Measurements from ENCODE around the gene PDIA2. TPM values are rescaled to one million over a fixed set of nuclear protein-coding genes. Genes with fewer than 3 reads are reported as not detected.

The PDIA2 gene
- total and polyA plus RNA-seq, 4 donors = 0.03 to 0.09 TPM; not detected in 2

- H3K27ac ChIP-seq (ENCODE audit: low read depth in 1 of 2, low read length in 2 of 2) = no peak overlapping the region
- H3K4me3 ChIP-seq (ENCODE audit: low read depth in 1 of 3, low read length in 3 of 3) = no peak overlapping the region
- no peak for TF ChIP-seq HNF4A (conservative IDR thresholded peaks at IDR 0.05)
- no peak for TF ChIP-seq MAX (IDR thresholded peaks at IDR 0.05)
- TF ChIP-seq, protein P1, sequence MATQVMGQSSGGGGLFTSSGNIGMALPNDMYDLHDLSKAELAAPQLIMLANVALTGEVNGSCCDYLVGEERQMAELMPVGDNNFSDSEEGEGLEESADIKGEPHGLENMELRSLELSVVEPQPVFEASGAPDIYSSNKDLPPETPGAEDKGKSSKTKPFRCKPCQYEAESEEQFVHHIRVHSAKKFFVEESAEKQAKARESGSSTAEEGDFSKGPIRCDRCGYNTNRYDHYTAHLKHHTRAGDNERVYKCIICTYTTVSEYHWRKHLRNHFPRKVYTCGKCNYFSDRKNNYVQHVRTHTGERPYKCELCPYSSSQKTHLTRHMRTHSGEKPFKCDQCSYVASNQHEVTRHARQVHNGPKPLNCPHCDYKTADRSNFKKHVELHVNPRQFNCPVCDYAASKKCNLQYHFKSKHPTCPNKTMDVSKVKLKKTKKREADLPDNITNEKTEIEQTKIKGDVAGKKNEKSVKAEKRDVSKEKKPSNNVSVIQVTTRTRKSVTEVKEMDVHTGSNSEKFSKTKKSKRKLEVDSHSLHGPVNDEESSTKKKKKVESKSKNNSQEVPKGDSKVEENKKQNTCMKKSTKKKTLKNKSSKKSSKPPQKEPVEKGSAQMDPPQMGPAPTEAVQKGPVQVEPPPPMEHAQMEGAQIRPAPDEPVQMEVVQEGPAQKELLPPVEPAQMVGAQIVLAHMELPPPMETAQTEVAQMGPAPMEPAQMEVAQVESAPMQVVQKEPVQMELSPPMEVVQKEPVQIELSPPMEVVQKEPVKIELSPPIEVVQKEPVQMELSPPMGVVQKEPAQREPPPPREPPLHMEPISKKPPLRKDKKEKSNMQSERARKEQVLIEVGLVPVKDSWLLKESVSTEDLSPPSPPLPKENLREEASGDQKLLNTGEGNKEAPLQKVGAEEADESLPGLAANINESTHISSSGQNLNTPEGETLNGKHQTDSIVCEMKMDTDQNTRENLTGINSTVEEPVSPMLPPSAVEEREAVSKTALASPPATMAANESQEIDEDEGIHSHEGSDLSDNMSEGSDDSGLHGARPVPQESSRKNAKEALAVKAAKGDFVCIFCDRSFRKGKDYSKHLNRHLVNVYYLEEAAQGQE (IDR thresholded peaks at IDR 0.05) = no peak
- TF ChIP-seq EGR1 (IDR thresholded peaks at IDR 0.05; ENCODE audit: low read depth in 2 of 2) = no peak
- TF ChIP-seq FOXA1 (IDR thresholded peaks at IDR 0.05) = no peak
- no peak for TF ChIP-seq TAF1 (conservative IDR thresholded peaks at IDR 0.05)
- TF ChIP-seq YY1 (IDR thresholded peaks at IDR 0.05) = no peak
- no peak for TF ChIP-seq GABPA (IDR thresholded peaks at IDR 0.05 in 1 of 2, conservative IDR thresholded peaks at IDR 0.05 in 1 of 2)
- no peak for TF ChIP-seq SP1 (IDR thresholded peaks at IDR 0.05)
- no peak for TF ChIP-seq HNF4G (IDR thresholded peaks at IDR 0.05)
- no peak for TF ChIP-seq JUND (IDR thresholded peaks at IDR 0.05)
- TF ChIP-seq NR2F2 (IDR thresholded peaks at IDR 0.05) = no peak
- TF ChIP-seq, protein P2, sequence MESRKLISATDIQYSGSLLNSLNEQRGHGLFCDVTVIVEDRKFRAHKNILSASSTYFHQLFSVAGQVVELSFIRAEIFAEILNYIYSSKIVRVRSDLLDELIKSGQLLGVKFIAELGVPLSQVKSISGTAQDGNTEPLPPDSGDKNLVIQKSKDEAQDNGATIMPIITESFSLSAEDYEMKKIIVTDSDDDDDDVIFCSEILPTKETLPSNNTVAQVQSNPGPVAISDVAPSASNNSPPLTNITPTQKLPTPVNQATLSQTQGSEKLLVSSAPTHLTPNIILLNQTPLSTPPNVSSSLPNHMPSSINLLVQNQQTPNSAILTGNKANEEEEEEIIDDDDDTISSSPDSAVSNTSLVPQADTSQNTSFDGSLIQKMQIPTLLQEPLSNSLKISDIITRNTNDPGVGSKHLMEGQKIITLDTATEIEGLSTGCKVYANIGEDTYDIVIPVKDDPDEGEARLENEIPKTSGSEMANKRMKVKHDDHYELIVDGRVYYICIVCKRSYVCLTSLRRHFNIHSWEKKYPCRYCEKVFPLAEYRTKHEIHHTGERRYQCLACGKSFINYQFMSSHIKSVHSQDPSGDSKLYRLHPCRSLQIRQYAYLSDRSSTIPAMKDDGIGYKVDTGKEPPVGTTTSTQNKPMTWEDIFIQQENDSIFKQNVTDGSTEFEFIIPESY (IDR thresholded peaks at IDR 0.05) = no peak
- no peak for TF ChIP-seq ATF3 (IDR thresholded peaks at IDR 0.05)
- no peak for TF ChIP-seq RXRA (IDR thresholded peaks at IDR 0.05)
- TF ChIP-seq, protein P3, sequence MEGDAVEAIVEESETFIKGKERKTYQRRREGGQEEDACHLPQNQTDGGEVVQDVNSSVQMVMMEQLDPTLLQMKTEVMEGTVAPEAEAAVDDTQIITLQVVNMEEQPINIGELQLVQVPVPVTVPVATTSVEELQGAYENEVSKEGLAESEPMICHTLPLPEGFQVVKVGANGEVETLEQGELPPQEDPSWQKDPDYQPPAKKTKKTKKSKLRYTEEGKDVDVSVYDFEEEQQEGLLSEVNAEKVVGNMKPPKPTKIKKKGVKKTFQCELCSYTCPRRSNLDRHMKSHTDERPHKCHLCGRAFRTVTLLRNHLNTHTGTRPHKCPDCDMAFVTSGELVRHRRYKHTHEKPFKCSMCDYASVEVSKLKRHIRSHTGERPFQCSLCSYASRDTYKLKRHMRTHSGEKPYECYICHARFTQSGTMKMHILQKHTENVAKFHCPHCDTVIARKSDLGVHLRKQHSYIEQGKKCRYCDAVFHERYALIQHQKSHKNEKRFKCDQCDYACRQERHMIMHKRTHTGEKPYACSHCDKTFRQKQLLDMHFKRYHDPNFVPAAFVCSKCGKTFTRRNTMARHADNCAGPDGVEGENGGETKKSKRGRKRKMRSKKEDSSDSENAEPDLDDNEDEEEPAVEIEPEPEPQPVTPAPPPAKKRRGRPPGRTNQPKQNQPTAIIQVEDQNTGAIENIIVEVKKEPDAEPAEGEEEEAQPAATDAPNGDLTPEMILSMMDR (IDR thresholded peaks at IDR 0.05; ENCODE audit: low read depth, low read length, missing input control) = no peak
- TF ChIP-seq RAD21 (IDR thresholded peaks at IDR 0.05) = no peak
- TF ChIP-seq FOXA2 (IDR thresholded peaks at IDR 0.05) = no peak
- H3K27me3 ChIP-seq (ENCODE audit: control insufficient read depth in 4 of 4, insufficient read depth in 4 of 4, low read length in 3 of 4) = no peaks in the 10 kb centered on the region
- peaks cover 0 to 14% (median 5%) of the 10 kb centered on the region in 4 donors for H3K36me3 ChIP-seq (ENCODE audit: control insufficient read depth in 4 of 4, insufficient read depth in 3 of 4, low read depth in 1 of 4, low read length in 3 of 4)
- WGBS = 68% methylated on average over 40 of the region's 40 CpGs
- no peaks in the 10 kb centered on the region for H3K4me1 ChIP-seq (ENCODE audit: control insufficient read depth in 4 of 4, insufficient read depth in 4 of 4, low read length in 3 of 4)
- no peak for DNase-seq (ENCODE audit: low spot score)
- H3K9ac ChIP-seq (ENCODE audit: low read depth in 1 of 2, low read length in 2 of 2) = no peak overlapping the region
- H3K9me3 ChIP-seq (ENCODE audit: control insufficient read depth in 4 of 4, low read length in 3 of 4) = no peaks in the 10 kb centered on the region
Measured at GRCh38 chr16:268141-269053, 14.6 kb upstream of the PDIA2 start.
